ENCODE results near the gene TERB2. TPM values are rescaled to one million over a fixed set of nuclear protein-coding genes. Genes with fewer than 3 reads are reported as not detected.

TERB2 gene
- total RNA-seq, 2 donors from 2014 or later: not detected

- Mint-ChIP-seq H3K9me3 (no peaks in the 10 kb centered on the region), H3K36me3 (peaks cover 5 to 24% of the 10 kb centered on the region in 2 donors), H3K27ac (peak overlapping the region in 1 of 2 donors; percentile 32)
- ATAC-seq (no peak), DNase-seq (ENCODE audit: low spot score in 2 of 2) (no peak)
These were observed 70.2 kb downstream of the TERB2 start for GRCh38 chr15:45026651-45027190.

GRCh38 chr15:45027220-45027619 is 70.7 kb downstream of the TERB2 start:
- H3K36me3 Mint-ChIP-seq: peaks cover 5 to 24% of the 10 kb centered on the region in 2 donors
- ATAC-seq (no peak), DNase-seq (ENCODE audit: low spot score in 2 of 2) (no peak)
- H3K27ac Mint-ChIP-seq: peak overlapping the region in 1 of 2 donors; percentile 32
- H3K9me3 Mint-ChIP-seq: no peaks in the 10 kb centered on the region

Other genes with a start within 250 kb of the TERB2 start
- gene PATL2, start 245.4 kb upstream of the TERB2 start, total RNA-seq: 10 to 100 TPM; 12.4 to 30.7 TPM
- 1,000 to 10,000 TPM; 4,139 to 6,333 TPM for gene B2M, start 245.2 kb upstream of the TERB2 start, total RNA-seq
- gene TRIM69, start 220.2 kb upstream of the TERB2 start, total RNA-seq: 10 to 100 TPM; 60.8 to 68.8 TPM
- gene SORD, start 66.5 kb downstream of the TERB2 start, total RNA-seq: 10 to 100 TPM; 14.8 to 17.8 TPM
- under 1 TPM; 0.16 to 0.36 TPM for gene DUOX2, start 157.5 kb downstream of the TERB2 start, total RNA-seq
- not detected for gene DUOXA2, start 157.6 kb downstream of the TERB2 start, total RNA-seq
- under 1 TPM in 1 of 2 donors, not detected in 1; 0.23 TPM for gene DUOXA1, start 173.2 kb downstream of the TERB2 start, total RNA-seq
- gene DUOX1, start 173.3 kb downstream of the TERB2 start, total RNA-seq: under 1 TPM; 0.05 to 0.18 TPM
- 10 to 100 TPM in 1 of 2 donors, 1 to 10 TPM in 1; 8.6 to 22.3 TPM for gene SHF, start 231.3 kb downstream of the TERB2 start, total RNA-seq